Stomach smooth muscle (tissue), 2 donors: ENCODE measurements around the gene GNGT2.
A peak's percentile ranks its signal among the peaks of the same experiment; 100 is the strongest.

Experiments
- H3K27ac ChIP-seq: one replicate; pipeline ENCODE4 v1.7.0; 2013; ENCODE audit warnings: mild to moderate bottlenecking, low read length, inconsistent platforms
- H3K27me3 ChIP-seq, 2 donors: one replicate each; pipeline ENCODE4 v1.7.0; 2013; ENCODE audit warnings: low read length in 2 of 2; ENCODE audit not compliant: insufficient read depth in 2 of 2, control insufficient read depth in 1 of 2
- H3K36me3 ChIP-seq, 2 donors: one replicate each; pipeline ENCODE4 v1.7.0; 2013; ENCODE audit warnings: low read length in 2 of 2; ENCODE audit not compliant: control insufficient read depth in 2 of 2, insufficient read depth in 2 of 2
- H3K4me1 ChIP-seq: one replicate; pipeline ENCODE4 v1.7.0; 2013; ENCODE audit warnings: low read length; ENCODE audit not compliant: control insufficient read depth, insufficient read depth
- H3K4me3 ChIP-seq, 2 donors: one replicate each; pipeline ENCODE4 v1.7.0; 2013; ENCODE audit warnings: low read length in 2 of 2
- H3K9ac ChIP-seq, 2 donors: one replicate each; pipeline ENCODE4 v1.7.0; 2013; ENCODE audit warnings: low read length in 2 of 2, mild to moderate bottlenecking in 1 of 2
- H3K9me3 ChIP-seq, 2 donors: one replicate each; pipeline ENCODE4 v1.7.0; 2013; ENCODE audit warnings: low read length in 2 of 2; ENCODE audit not compliant: control insufficient read depth in 2 of 2
- donor health status: healthy.
- donor health status: Pancreatic carcinoma.

The GNGT2 gene

GRCh38 chr17:49229076-49229804, 18.9 kb upstream of the GNGT2 start:
- H3K4me3 ChIP-seq, result no peak overlapping the region
- H3K4me1 ChIP-seq, result peaks cover 22% of the 10 kb centered on the region
- H3K9me3 ChIP-seq, result no peaks in the 10 kb centered on the region
- peaks cover 26 to 41% of the 10 kb centered on the region in 2 donors for H3K27me3 ChIP-seq
- no peaks in the 10 kb centered on the region for H3K36me3 ChIP-seq
- no peak overlapping the region for H3K27ac ChIP-seq
- no peak overlapping the region for H3K9ac ChIP-seq

GRCh38 chr17:49227436-49228261, 17.3 kb upstream of the GNGT2 start:
- no peaks in the 10 kb centered on the region for H3K9me3 ChIP-seq
- H3K27me3 ChIP-seq, result peaks cover 42 to 56% of the 10 kb centered on the region in 2 donors
- no peak overlapping the region for H3K27ac ChIP-seq
- peaks cover 30% of the 10 kb centered on the region for H3K4me1 ChIP-seq
- no peaks in the 10 kb centered on the region for H3K36me3 ChIP-seq
- H3K4me3 ChIP-seq, result no peak overlapping the region
- no peak overlapping the region for H3K9ac ChIP-seq

GRCh38 chr17:49226771-49227435, 16.5 kb upstream of the GNGT2 start:
- Histone ChIP-seq H3K9me3 (no peaks in the 10 kb centered on the region), H3K27me3 (peaks cover 43 to 58% of the 10 kb centered on the region in 2 donors), H3K4me1 (peaks cover 30% of the 10 kb centered on the region), H3K36me3 (no peaks in the 10 kb centered on the region), H3K27ac (no peak overlapping the region), H3K4me3 (no peak overlapping the region), H3K9ac (no peak overlapping the region)

GRCh38 chr17:49225554-49226236, 15.3 kb upstream of the GNGT2 start:
- H3K27ac ChIP-seq, result no peak overlapping the region
- no peaks in the 10 kb centered on the region for H3K9me3 ChIP-seq
- peaks cover 43 to 58% of the 10 kb centered on the region in 2 donors for H3K27me3 ChIP-seq
- H3K9ac ChIP-seq, result no peak overlapping the region
- H3K4me3 ChIP-seq, result no peak overlapping the region
- H3K4me1 ChIP-seq, result peaks cover 24% of the 10 kb centered on the region
- H3K36me3 ChIP-seq, result no peaks in the 10 kb centered on the region

GRCh38 chr17:49224997-49225337, 14.6 kb upstream of the GNGT2 start:
- Histone ChIP-seq H3K27ac (no peak overlapping the region), H3K27me3 (peaks cover 43 to 58% of the 10 kb centered on the region in 2 donors), H3K9me3 (no peaks in the 10 kb centered on the region), H3K9ac (no peak overlapping the region), H3K4me1 (peaks cover 19% of the 10 kb centered on the region), H3K4me3 (no peak overlapping the region), H3K36me3 (no peaks in the 10 kb centered on the region)

GRCh38 chr17:49224198-49224996, 14.0 kb upstream of the GNGT2 start:
- peak overlapping the region; percentile 25 to 29 for H3K4me3 ChIP-seq
- H3K27ac ChIP-seq, result no peak overlapping the region
- peaks cover 47 to 56% of the 10 kb centered on the region in 2 donors for H3K27me3 ChIP-seq
- no peaks in the 10 kb centered on the region for H3K36me3 ChIP-seq
- no peaks in the 10 kb centered on the region for H3K9me3 ChIP-seq
- H3K4me1 ChIP-seq, result peaks cover 16% of the 10 kb centered on the region
- H3K9ac ChIP-seq, result no peak overlapping the region

- Histone ChIP-seq H3K4me3 (peak overlapping the region; percentile 25 to 35), H3K9me3 (no peaks in the 10 kb centered on the region), H3K27ac (no peak overlapping the region), H3K9ac (no peak overlapping the region), H3K36me3 (no peaks in the 10 kb centered on the region), H3K4me1 (peaks cover 16% of the 10 kb centered on the region), H3K27me3 (peaks cover 51 to 56% of the 10 kb centered on the region in 2 donors)
Measured at GRCh38 chr17:49223517-49224197, 13.3 kb upstream of the GNGT2 start.

GRCh38 chr17:49223168-49223516, 12.8 kb upstream of the GNGT2 start:
- Histone ChIP-seq H3K27me3 (peaks cover 51 to 57% of the 10 kb centered on the region in 2 donors), H3K36me3 (no peaks in the 10 kb centered on the region), H3K9ac (no peak overlapping the region), H3K4me3 (peak overlapping the region in 1 of 2 donors; percentile 35), H3K27ac (no peak overlapping the region), H3K9me3 (no peaks in the 10 kb centered on the region), H3K4me1 (peaks cover 16% of the 10 kb centered on the region)

- no peak overlapping the region for H3K27ac ChIP-seq
- peaks cover 32% of the 10 kb centered on the region in 2 donors for H3K27me3 ChIP-seq
- H3K36me3 ChIP-seq, result no peaks in the 10 kb centered on the region
- no peak overlapping the region for H3K4me3 ChIP-seq
- H3K9me3 ChIP-seq, result no peaks in the 10 kb centered on the region
- H3K4me1 ChIP-seq, result peaks cover 16% of the 10 kb centered on the region
- H3K9ac ChIP-seq, result no peak overlapping the region
Measured at GRCh38 chr17:49219987-49220386, 9.6 kb upstream of the GNGT2 start.
